Measurements from ENCODE around the gene RTEL1. TPM values are rescaled to one million over a fixed set of nuclear protein-coding genes. Genes with fewer than 3 reads are reported as not detected.

RTEL1 gene
- polyA plus RNA-seq, 1 of the 3 experiments (the other 2 are of a cell fraction), result 9.9 TPM

GRCh38 chr20:63731410-63731809, 73.3 kb downstream of the RTEL1 start:
- H4K20me1 ChIP-seq (ENCODE audit: insufficient read depth), result peaks cover 8% of the 10 kb centered on the region; the same call in 1 of the 2 replicates
- no peaks in the 10 kb centered on the region for H3K9me3 ChIP-seq
- H3F3A ChIP-seq (replicated peaks; ENCODE audit: insufficient read depth), result peaks cover 16% of the 10 kb centered on the region
- no peaks in the 10 kb centered on the region for H3K27me3 ChIP-seq (ENCODE audit: insufficient read depth)
- peaks cover 52% of the 10 kb centered on the region for H3K79me2 ChIP-seq (ENCODE audit: insufficient read depth)
- H3K27ac ChIP-seq (ENCODE audit: low read depth in 2 of 2, low read length in 1 of 2), result no peak overlapping the region
- H3K9ac ChIP-seq, result no peak overlapping the region
- DNase-seq, result no peak
- H3K4me3 ChIP-seq (ENCODE audit: low read depth in 2 of 2, low read length in 1 of 2), result no peak overlapping the region
- H3K9me2 ChIP-seq, result no peaks in the 10 kb centered on the region
- WGBS (ENCODE audit: low lambda C conversion rate), result 90% methylated on average over 5 of the region's 5 CpGs
- TF ChIP-seq RFX5 (IDR thresholded peaks at IDR 0.05; ENCODE audit: low read length) (no peak), TCF12 (IDR thresholded peaks at IDR 0.05) (no peak), NFIC (IDR thresholded peaks at IDR 0.05; ENCODE audit: borderline replicate concordance) (no peak), USF1 (IDR thresholded peaks at IDR 0.05; ENCODE audit: borderline replicate concordance, low read depth) (no peak), SIN3A (IDR thresholded peaks at IDR 0.05; ENCODE audit: borderline replicate concordance, low read depth, low read length) (no peak), FOXM1 (IDR thresholded peaks at IDR 0.05; ENCODE audit: low read depth) (no peak), POLR2AphosphoS5 (IDR thresholded peaks at IDR 0.05; ENCODE audit: low read depth, low read length) (no peak), EP300 (IDR thresholded peaks at IDR 0.05; ENCODE audit: borderline replicate concordance in 1 of 2, low read depth in 1 of 2, low read length in 1 of 2) (no peak), CHD2 (IDR thresholded peaks at IDR 0.05; ENCODE audit: low read length, partially characterized antibody) (no peak), GATA2 (CRISPR knock-in tag; IDR thresholded peaks at IDR 0.05) (no peak), IRF3 (IDR thresholded peaks at IDR 0.05; ENCODE audit: low read depth, low read length) (no peak), FOXJ3 (CRISPR knock-in tag; IDR thresholded peaks at IDR 0.05) (no peak), FOSL2 (IDR thresholded peaks at IDR 0.05; ENCODE audit: borderline replicate concordance, low read depth) (no peak), NRF1 (IDR thresholded peaks at IDR 0.05; ENCODE audit: low read depth, low read length) (no peak), ZBTB33 (IDR thresholded peaks at IDR 0.05; ENCODE audit: borderline replicate concordance, low read depth) (no peak), RXRA (IDR thresholded peaks at IDR 0.05; ENCODE audit: borderline replicate concordance, low read depth) (no peak), PBX3 (IDR thresholded peaks at IDR 0.05) (no peak), JUND (IDR thresholded peaks at IDR 0.05) (no peak), CTCF (IDR thresholded peaks at IDR 0.05) (no peak), EZH2phosphoT487 (IDR thresholded peaks at IDR 0.05; ENCODE audit: borderline replicate concordance, low read depth) (no peak)
- H3K4me2 ChIP-seq, result no peak overlapping the region
- ChIA-PET CTCF (no interaction called here), POLR2A (no interaction called here)
- H3K36me3 ChIP-seq (replicated peaks in 1 of 2; ENCODE audit: control insufficient read depth in 1 of 2, insufficient read depth in 2 of 2, low read length in 1 of 2), result peaks cover 18 to 19% of the 10 kb centered on the region in 2 experiments
- no peaks in the 10 kb centered on the region for H3K4me1 ChIP-seq (ENCODE audit: control insufficient read depth in 1 of 2, insufficient read depth in 2 of 2, low read depth in 1 of 2, low read length in 1 of 2)
- no peak overlapping the region for H2AFZ ChIP-seq (ENCODE audit: low read depth)

All from SK-N-SH (cell line).